ENCODE results near the gene DCAF15.

The DCAF15 gene

DNA sequence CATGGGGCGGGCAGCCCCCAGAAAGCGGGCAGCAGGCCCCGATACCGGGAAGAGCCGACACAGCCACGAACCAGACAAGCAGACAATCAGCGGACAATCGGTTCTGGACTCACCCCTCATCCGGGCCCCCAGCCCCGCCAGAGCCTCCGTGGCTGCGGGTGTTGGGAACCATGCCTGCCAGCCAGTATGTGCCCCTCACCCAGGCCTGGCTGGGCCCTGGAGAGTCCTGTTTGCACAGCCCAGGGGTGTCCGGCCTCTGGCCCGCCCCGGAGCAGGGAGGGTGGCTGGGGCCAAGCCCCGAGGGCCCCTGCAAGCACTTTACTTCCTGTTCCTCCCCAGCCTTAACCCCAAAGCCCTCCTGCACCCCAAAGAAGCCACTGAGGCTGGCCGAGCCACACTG lies 21.9 kb upstream of the DCAF15 start:
- Histone ChIP-seq H2AFZ (ENCODE audit: low read depth, low read length) (no peak overlapping the region), H3K9ac (ENCODE audit: low read length) (no peak overlapping the region), H3K27ac (ENCODE audit: low read length) (no peak overlapping the region), H3K27me3 (ENCODE audit: low read depth, low read length) (no peaks in the 10 kb centered on the region), H4K20me1 (ENCODE audit: insufficient read depth, low read length) (no peaks in the 10 kb centered on the region), H3K79me2 (ENCODE audit: low read length) (no peaks in the 10 kb centered on the region), H3K9me3 (ENCODE audit: insufficient read depth, low read length) (no peaks in the 10 kb centered on the region), H3K36me3 (replicated peaks; ENCODE audit: low read depth, low read length) (peaks cover 13% of the 10 kb centered on the region), H3K4me2 (ENCODE audit: low read length) (no peak overlapping the region), H3K4me3 (ENCODE audit: low read length) (no peak overlapping the region), H3K4me1 (ENCODE audit: low read length) (no peaks in the 10 kb centered on the region)
- TF ChIP-seq, protein P1, sequence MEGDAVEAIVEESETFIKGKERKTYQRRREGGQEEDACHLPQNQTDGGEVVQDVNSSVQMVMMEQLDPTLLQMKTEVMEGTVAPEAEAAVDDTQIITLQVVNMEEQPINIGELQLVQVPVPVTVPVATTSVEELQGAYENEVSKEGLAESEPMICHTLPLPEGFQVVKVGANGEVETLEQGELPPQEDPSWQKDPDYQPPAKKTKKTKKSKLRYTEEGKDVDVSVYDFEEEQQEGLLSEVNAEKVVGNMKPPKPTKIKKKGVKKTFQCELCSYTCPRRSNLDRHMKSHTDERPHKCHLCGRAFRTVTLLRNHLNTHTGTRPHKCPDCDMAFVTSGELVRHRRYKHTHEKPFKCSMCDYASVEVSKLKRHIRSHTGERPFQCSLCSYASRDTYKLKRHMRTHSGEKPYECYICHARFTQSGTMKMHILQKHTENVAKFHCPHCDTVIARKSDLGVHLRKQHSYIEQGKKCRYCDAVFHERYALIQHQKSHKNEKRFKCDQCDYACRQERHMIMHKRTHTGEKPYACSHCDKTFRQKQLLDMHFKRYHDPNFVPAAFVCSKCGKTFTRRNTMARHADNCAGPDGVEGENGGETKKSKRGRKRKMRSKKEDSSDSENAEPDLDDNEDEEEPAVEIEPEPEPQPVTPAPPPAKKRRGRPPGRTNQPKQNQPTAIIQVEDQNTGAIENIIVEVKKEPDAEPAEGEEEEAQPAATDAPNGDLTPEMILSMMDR (IDR thresholded peaks at IDR 0.05; ENCODE audit: low read depth, low read length) = no peak
- TF ChIP-seq EZH2phosphoT487 (IDR thresholded peaks at IDR 0.05; ENCODE audit: low read depth) = no peak

DNA sequence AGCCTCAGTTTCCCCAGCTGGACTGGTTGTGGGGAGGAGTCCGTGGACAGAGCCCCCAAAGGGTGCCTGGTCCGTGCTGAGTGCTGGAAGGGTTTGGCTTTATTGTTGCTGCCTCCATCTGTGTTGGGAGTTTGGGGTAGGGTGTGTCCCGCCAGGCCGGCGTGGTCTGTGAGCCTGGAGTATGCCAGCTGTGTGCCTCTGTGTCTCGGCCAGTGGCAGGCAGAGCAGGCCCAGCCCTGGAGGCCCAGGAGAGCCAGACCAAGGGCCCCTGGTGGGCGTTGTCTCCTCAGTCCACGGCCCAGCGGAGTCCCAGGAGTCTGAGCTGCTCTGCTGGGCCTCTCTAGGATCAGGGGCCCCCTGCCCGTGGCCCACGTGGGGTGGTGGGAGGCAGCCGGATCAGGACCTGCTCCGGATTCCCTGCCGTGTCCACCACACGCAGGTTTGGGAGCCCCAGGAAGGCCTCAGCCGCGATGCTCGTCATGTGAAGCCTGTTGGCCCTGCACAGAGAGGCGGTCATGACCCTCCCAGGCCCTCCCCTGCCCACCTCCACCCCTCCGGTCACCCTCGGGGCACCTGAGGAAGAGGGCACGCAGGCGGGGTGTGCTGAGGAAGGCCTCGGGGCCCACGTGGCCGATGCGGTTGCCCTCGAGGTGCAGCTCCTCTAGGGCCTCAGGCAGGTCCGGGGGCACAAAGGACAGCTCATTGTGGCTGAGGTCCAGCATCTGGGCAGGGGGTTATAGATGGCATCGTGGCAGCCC lies 20.7 kb upstream of the DCAF15 start:
- H3K9ac ChIP-seq (ENCODE audit: low read length) = no peak overlapping the region
- TF ChIP-seq EZH2phosphoT487 (IDR thresholded peaks at IDR 0.05; ENCODE audit: low read depth) = no peak
- TF ChIP-seq, protein P1 (IDR thresholded peaks at IDR 0.05; ENCODE audit: low read depth, low read length) = no peak
- H3K4me1 ChIP-seq (ENCODE audit: low read length) = no peaks in the 10 kb centered on the region
- peaks cover 7% of the 10 kb centered on the region for H3K36me3 ChIP-seq (replicated peaks; ENCODE audit: low read depth, low read length)
- H3K4me2 ChIP-seq (ENCODE audit: low read length) = no peak overlapping the region
- H3K4me3 ChIP-seq (ENCODE audit: low read length) = no peak overlapping the region
- no peaks in the 10 kb centered on the region for H3K79me2 ChIP-seq (ENCODE audit: low read length)
- no peaks in the 10 kb centered on the region for H3K27me3 ChIP-seq (ENCODE audit: low read depth, low read length)
- H4K20me1 ChIP-seq (ENCODE audit: insufficient read depth, low read length) = no peaks in the 10 kb centered on the region
- no peak overlapping the region for H2AFZ ChIP-seq (ENCODE audit: low read depth, low read length)
- no peak overlapping the region for H3K27ac ChIP-seq (ENCODE audit: low read length)
- no peaks in the 10 kb centered on the region for H3K9me3 ChIP-seq (ENCODE audit: insufficient read depth, low read length)

DNA sequence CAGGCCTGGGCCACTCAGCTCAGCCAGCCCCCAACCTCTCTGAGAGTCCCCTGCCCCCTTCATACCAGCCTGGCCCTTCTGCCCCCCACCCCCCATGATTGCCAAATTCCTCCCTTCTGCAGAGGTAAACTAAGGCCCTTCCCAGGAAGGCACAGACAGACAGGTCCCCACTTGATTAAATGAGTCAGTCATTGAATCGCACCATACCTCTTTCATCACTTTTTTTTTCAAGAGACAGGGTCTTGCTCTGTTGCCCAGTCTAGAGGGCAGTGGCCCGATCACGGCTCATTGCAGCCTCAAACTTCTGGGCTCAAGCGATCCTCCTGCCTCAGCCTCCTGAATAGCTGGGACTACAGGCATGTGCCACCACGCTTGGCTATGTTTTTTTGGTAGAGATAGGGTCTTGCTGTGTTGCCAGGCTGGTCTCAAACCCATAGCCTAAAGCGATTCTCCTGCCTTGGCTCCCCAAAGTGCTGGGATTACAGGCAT lies 20.1 kb upstream of the DCAF15 start:
- Histone ChIP-seq H3K9ac (ENCODE audit: low read length) (no peak overlapping the region), H4K20me1 (ENCODE audit: insufficient read depth, low read length) (no peaks in the 10 kb centered on the region), H3K27me3 (ENCODE audit: low read depth, low read length) (no peaks in the 10 kb centered on the region), H3K9me3 (ENCODE audit: insufficient read depth, low read length) (no peaks in the 10 kb centered on the region), H3K79me2 (ENCODE audit: low read length) (no peaks in the 10 kb centered on the region), H3K27ac (ENCODE audit: low read length) (no peak overlapping the region), H2AFZ (ENCODE audit: low read depth, low read length) (no peak overlapping the region), H3K4me3 (ENCODE audit: low read length) (no peak overlapping the region), H3K4me1 (ENCODE audit: low read length) (no peaks in the 10 kb centered on the region), H3K4me2 (ENCODE audit: low read length) (no peak overlapping the region), H3K36me3 (replicated peaks; ENCODE audit: low read depth, low read length) (peaks cover 1% of the 10 kb centered on the region)
- TF ChIP-seq EZH2phosphoT487 (IDR thresholded peaks at IDR 0.05; ENCODE audit: low read depth) = no peak
- TF ChIP-seq, protein P1 (IDR thresholded peaks at IDR 0.05; ENCODE audit: low read depth, low read length) = no peak

DNA sequence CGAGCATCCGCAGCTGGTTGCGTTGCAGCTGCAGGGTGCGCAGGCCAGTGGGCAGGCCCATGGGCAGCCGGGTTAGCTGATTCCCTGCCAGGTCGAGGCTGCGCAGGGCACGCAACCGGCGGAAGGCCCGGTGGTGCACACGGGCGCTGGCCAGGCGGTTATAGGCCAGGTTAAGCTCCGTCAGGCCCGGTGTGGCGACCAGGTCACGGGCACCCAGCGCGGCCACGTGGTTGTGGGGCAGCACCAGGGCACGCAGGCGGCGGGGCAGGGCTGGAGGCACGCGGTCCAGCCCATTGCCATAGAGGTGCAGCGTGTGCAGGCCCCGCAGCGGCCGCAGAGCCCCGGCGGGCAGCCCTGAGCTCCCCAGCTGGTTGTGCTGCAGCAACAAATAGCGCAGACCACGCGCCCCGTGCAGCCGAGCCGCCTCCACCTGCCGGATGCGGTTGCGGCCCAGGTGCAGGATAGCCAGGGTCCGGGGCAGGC lies 19.4 kb upstream of the DCAF15 start:
- Histone ChIP-seq H3K9me3 (ENCODE audit: insufficient read depth, low read length) (no peaks in the 10 kb centered on the region), H3K36me3 (replicated peaks; ENCODE audit: low read depth, low read length) (no peaks in the 10 kb centered on the region), H3K4me1 (ENCODE audit: low read length) (no peaks in the 10 kb centered on the region), H3K4me2 (ENCODE audit: low read length) (no peak overlapping the region), H3K27ac (ENCODE audit: low read length) (no peak overlapping the region), H2AFZ (ENCODE audit: low read depth, low read length) (no peak overlapping the region), H3K4me3 (ENCODE audit: low read length) (no peak overlapping the region), H3K27me3 (ENCODE audit: low read depth, low read length) (no peaks in the 10 kb centered on the region), H3K79me2 (ENCODE audit: low read length) (no peaks in the 10 kb centered on the region), H3K9ac (ENCODE audit: low read length) (no peak overlapping the region), H4K20me1 (ENCODE audit: insufficient read depth, low read length) (no peaks in the 10 kb centered on the region)
- no peak for TF ChIP-seq EZH2phosphoT487 (IDR thresholded peaks at IDR 0.05; ENCODE audit: low read depth)
- TF ChIP-seq, protein P1 (IDR thresholded peaks at IDR 0.05; ENCODE audit: low read depth, low read length) = no peak

Measured in OCI-LY3 (cell line).